Activated T-helper 9 cell treated with anti-CD3 and anti-CD28 coated beads, Interleukin-2, amount 50 U/mL, for 16 hours (primary cell): ENCODE results near the gene SIGLEC12.

Source experiments
- DNase-seq: peaks from one replicate; pipeline ENCODE4 v3.0.0-alpha.2; 2020; ENCODE audit warnings: low read depth

The SIGLEC12 gene

DNA sequence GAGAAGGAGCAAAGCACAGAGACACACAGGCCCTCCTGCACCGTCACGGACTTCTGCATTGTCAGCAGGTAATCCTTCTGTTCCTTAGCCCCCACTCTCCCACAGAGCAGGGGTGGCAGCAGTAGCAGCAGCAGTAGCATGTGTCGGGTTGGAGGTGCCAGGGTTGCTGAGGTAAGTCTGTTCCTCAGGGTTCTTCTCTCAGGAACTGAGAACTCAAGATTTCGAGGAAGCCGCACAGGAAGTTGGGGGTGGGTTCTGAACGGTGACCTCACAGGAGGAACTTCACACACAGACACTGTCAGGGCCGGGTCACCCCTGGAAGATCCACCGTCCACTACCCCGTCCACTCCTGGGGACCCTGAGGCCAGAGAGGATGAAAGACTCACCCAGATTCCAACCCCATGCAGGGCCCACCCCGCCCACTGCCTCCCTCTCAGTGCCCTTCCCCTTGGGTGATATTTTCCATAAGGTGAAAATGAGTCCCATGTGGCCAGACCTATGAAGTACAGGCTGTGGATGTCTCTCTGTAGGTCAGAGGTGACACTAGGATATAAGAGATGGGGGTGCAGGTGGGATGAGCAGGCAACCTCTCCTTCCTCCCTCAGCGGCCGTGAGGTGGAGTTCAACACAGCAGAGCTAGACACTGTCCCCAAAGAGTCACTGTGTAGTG lies at the start of gene SIGLEC12:
TSS of gene SIGLEC12 (minus strand) at position 207 of the 670 bp plus-strand sequence. CDS start at position 140, 67 bp downstream.
- DNase-seq: no peak

DNA sequence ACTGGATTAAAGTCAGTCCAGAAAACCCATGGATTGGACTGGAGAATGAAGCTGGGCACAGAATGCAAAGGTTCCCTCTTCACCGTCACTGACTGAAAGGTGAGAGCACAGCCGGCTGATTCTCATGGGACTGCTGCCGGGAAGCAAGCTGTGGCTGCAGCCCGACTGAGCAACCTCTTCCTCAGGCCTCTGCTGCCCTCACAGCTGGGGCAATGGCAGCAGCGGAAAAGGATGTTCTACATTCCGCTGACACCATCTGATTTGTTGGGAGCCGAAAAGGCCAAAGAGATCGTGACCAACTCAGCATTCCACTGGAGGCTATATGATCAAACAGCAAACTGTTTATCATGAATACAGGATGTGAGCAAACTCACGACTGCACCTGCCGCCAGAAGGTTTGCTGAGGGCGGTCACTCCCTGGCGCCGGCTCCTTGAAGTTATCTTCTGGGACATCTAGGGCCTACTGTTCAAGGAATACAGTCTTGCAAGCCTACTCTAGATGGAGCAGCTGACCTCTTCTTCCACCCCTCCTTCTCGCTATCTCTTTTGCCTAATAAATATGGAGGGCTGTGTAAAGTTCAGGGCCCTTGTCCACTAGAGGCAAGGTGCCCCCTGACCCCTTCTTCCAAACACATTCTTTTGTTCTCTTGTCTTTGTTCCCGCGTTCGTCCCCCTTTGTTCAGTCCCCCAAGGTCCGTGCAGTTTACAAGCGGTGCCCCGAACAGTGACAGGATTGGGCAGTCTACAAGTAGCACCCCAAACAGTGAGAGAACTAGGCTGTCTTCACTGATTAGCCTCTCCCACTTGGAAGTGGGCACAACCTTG lies 49.5 kb upstream of the SIGLEC12 start:
- no peak for DNase-seq

DNA sequence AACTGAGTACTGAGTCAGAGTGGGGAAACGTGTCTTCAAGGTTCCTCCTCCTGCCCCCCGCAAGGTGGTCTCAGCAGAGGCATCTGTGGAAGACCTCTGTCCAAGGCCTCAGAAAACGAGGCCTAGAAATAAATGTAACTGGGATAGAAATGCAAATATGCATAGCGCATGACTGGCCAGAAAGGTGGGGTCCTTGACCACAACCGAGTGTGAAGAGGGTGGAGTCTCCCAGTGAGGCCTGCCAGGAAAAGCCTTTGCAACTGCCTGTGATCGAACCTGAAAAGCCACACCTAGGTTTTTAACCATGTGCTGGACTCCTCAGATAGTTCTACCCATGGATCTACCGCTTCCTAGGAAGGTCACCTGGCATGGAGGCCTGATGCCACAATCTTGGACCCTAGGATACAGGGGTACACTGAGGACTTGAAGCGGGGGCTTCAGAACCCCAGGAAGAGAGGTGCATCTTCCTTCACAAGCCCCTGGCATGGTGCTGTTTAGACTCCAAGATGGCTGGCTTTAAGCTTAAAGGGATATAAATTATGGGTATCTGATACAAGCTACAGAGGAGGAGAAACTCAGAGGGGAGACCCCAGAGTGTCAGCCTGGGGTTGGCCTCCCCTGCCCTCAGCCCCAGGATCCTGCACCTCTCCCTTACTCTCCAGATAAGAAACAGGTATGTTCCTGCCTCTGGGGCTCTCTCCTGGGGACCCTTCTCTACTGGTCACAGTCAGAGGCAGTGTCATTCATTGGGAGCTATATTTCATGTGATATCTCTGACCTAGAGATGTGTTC lies 48.1 kb upstream of the SIGLEC12 start:
- no peak for DNase-seq

DNA sequence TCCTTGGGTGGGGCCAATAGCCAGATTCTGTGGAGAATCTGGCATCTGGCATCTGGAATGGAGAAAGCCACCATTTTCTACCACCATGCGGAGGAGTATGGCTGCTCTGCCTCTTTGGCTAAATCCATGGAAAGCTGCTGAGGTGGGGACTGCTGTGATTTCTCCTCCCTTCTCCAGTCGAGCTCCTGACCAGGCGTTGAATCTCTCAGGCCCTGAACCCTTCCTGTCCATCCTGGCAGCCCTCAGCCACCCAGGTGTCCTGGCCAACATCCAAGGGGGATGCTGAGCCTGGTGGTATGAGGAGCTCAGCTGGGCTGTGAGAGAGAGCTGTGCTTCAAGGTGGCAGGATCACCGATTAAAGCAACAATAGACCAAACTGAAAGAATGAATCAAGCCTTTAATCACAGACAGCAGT lies 47.3 kb upstream of the SIGLEC12 start:
- DNase-seq: no peak

DNA sequence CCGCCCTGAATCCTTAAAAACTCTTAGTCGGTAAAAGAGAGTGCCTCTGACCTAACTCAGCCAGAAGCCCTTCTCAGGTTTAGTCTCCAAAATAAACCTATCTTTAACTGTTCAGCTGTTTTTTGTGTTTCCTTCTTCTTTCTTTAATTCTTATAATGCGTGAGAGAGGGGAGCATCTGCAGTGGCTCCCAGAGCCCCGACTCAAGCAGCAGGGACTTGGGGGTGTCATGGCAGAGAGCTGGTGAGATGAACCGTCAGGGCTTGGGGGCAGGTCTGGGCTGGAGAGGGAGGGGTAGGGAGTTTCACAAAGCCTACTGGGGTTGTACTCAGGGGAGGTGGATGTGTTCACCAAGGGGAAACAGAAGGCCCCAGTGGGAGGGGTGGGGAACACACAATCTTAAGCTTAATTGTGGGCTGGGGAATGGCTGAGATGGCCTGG lies 46.6 kb upstream of the SIGLEC12 start:
- DNase-seq: no peak

DNA sequence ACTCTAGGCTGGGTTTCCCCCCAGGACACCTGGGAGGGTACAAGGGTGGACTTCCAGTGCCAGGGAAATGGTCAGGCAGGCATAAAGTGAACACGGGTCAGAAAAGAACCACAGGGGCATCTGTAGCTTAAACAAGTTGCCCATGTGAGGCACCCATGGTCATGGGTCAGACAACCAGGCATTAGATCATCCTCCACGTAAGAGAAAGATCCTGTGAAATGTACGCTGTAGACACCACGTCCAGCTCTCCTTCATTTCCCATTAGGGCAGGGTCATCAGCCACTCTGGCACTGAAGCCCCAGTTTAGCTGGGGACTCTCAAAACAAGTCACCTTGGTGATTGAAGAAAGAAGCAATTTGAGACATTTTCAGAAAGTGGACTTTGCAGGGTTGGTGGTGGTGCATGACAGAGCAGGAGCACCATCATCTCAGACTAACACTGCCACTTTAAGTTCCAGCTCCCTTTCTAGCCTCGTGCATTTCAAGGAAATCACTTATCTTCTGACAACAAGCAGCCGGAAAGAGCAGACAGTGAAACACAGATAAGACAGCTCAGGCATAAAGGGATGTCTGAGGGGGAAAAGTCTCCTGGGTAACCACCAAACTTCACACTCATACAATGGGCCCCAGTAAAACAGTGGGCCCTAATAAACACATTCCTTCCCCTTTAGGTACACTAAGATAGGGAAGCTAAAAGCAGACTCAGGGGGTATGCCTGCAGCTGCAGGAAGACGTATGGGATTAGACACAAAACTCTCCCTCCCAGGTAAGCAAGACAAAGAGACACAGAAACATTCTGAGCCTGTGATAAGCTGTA lies 46.0 kb upstream of the SIGLEC12 start:
- DNase-seq: no peak

DNA sequence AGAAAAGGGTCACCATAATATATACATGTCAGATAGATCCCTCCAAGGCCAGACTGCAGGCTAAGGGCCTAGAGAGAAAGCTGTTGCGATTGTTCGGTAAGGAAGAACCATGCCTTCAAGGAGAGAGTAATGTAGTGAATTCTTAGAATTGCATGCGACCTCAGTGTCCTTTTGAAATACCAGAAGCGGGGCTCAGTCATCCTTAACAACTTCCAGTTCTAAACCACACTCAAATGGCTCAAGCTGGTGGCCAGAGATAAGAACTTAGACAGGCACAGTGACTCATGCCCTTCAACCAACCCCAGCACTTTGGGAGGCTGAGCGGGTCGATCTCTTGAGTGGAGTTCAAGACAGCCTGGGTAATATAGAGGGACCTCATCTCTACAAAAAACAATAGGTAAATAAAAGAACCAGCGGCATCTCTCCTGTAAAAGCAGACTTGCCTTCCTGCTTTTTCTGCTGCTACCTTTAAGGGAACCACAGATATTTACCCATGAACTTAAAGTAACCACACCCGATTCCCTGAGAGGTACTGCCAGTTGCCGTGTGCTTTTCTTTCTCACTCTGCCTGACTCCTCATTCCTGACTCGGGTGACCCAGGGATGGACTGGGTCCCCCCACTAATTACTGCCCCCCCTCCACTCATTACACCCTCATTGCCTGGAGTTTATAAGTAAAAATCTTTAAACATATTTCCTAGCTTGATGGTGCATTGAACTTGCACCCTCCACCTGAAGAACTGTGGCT lies 45.2 kb upstream of the SIGLEC12 start:
- no peak for DNase-seq

DNA sequence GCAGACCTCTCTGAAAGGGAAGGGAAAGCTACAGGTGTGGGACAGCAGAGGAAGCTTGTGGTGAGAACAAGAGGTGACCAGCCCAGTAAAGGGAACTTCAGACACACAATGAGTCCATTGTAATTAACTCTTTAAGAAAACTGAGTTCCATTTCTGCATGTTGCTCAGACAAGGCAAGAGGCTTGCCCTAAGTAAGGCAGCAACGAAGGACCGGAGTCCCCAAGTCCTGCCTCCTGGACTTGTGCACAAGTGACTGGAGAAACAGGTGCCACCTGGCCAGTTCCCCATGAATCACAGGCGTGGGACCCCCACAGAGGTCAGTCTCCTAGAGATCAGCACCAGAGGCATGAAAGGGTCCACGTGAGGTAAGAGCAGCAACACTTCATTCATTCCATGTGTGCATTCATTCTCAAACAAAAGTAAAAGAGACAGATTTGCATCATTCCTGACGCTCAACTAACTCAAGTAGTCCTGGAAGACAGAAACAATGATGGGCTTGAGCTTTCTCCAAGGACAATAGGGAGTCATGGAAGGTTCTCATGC lies 44.6 kb upstream of the SIGLEC12 start:
- no peak for DNase-seq

DNA sequence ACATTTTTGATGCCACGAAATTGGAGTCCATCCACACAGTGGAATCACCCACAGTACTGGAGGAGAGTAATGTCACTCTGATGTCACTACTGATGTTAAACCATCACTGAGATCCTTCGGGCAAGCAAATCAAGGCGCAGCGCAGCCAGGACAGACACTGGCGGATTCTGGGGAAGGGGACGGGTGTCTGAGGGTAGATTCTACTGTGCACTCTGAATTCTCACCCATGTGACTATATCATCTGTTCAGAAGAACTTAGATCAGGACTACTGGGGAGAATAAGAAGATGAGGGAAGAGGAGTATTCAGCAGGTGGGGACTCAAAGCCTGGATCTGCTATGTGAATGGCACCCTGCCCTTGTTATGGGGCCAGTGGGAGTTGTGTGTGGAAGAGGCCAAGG lies 42.4 kb upstream of the SIGLEC12 start:
- DNase-seq: no peak

DNA sequence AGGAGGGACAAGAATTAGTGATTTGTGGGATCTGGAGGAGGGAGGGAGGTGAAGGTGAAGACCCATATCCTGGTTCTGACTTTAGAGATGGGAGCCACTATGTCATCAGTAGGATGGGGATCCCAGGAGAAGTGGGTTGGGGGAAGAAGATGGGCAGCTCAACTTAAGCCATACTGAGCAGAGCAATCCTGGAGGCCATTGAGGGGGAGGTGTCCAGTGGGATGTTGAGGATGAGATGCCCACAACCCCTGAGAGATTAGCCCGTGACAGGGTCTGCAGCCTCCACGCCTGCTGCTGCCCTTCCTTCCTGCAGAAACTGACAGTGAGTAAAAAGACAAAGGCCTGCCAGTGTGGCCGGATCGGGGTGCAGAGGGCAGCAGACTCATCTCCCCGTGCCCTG lies 41.1 kb upstream of the SIGLEC12 start:
- DNase-seq: no peak

DNA sequence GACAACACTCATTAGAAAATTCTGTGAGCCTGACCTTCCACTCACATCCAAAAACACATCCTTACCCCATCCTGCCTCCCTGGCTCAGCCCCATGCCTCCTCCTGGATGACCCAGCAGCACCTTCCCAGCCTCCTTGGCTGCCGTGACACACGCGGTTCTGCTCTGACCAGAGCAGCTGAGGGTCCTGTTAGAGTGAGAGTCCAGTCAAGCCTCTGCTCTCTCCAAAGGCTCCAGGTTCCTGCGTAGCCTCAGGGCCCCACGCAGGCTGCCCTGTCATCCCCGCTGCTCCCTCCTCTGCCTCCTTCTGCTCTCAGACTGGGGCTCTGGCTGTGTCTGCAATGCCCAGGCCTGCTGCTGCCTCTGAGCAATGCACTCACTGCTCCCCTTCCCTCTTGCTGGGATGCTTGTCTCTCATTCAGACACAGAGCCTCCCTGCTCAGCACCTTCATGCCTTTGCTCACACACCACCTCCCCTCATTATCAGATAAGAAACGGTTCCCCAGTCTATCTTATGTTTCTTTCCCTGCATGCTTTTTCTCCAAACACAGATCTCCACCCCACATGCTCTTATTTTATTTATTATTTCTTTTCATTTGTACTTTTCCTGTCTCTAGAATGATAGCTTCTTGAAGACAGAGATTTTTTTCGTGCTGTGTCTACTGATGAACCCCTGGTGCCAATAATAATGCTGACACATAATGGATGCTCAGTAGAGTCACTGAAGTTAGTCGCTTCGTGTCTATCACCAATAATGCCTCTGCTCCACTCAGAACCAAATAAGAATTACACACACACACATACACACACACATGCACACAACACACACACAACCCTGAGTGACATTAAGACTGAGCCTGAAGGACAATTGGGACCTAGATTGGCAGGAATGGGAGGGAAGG lies 40.1 kb upstream of the SIGLEC12 start:
- DNase-seq: no peak

DNA sequence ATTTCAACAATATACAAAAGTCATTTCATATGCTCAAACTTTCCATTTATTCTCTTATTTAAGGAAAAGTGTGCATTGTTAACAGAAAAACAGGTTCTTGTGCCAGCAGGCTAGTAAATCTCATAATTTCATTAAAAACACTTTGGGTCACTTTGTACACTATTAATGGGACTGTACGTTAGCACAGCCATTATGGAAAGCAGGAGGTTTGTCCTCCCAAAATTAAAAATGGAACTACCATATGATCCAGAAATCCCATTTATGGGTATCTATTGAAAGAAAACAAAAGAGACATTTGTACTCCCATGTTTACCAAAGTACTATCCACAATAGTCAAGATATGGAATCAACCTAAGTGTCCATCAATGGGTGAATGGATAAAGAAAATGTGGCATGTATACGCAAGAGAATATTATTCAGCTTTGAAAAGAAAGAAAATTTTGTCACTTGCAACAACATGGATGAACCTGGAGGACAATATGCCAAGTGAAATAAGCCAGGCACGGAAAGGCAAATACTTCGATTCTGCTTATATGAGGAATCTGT lies 38.3 kb upstream of the SIGLEC12 start:
- DNase-seq: no peak

DNA sequence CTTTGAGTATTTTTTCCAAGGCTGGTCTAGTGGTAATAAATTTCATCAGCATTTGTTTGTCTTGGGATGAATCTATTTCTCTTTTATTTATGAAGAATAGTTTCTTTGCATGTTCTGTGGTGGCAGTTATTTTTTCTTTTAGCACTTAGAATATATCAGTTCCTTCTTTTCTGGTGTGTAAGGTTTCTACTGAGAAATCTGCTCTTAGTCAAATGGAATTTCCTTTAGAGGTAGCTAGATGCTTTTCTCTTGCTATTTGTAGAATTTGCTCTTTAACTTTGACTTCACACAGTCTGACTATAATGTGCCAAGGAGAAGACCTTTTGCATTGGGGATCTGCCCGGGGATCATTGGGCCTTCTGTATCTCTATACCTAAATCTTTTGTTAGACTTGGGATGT lies 33.9 kb upstream of the SIGLEC12 start:
- no peak for DNase-seq

DNA sequence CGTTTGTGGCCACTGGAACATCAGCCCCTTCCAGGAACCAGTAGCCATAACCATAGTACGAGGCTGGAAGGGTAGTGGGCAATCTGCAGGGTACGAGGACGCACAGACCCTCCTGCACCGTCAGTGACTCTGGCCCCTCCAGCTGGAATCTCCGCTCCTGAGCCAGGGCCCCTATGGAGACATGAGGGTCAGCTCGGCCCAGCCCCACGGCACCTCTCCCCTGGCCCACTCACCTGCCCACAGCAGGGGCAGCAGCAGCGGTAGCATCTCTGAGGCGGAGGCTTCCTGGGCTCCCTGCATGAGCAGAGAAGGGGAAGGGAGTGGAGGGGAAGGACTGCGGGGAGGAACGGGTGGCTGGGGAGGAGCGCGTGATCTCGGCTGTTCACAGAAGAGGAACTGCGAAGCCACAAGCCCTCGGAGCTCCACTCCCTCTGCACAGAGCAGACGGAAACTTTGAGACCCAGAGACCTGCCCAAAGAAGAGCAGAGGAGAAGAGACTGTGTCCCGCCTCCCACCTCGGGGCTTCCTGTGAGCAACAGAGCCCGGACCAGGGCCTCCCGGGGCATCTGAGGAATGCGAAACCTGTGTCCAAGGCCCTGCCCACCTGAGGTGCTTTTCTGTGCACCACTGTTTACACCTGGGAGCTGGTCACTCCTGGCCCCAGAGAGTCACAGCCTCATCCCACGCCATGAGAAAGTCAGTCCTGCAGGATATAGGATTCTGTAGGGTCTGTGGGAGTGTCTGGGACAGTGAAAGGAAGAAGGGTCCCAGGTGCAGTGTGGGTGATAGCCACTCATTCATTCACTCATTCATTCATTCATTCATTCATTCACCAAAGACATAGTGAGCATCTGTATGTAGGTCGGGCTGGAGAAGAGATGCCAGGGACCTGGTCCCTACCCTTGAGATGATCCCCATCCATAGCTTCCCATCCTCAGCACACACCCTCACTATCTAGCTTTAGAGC lies 30.0 kb upstream of the SIGLEC12 start, which contains the start of gene SIGLEC6:
TSS of gene SIGLEC6 (minus strand) at position 322 of the 967 bp plus-strand sequence. CDS start at position 300, 22 bp downstream.
- DNase-seq: no peak

DNA sequence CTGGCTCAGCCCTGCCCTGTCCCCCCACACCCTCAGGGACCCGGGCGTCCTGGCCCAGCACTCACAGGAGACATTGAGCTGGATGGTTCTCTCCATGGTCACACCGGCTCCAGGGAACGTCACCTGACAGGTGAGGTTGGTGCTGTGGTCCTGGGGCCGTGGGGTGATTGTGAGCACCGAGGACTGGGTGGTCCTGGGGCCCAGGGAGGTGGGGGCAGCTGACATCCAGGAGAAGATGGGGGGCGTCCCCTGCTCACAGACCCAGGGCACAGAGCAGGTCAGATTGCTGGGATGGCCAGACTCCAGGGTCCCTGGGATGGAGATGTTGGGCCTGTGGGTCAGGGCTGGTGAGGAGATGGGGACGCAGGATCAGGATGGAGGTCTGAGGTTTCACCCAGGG lies 29.0 kb upstream of the SIGLEC12 start:
- DNase-seq: no peak

DNA sequence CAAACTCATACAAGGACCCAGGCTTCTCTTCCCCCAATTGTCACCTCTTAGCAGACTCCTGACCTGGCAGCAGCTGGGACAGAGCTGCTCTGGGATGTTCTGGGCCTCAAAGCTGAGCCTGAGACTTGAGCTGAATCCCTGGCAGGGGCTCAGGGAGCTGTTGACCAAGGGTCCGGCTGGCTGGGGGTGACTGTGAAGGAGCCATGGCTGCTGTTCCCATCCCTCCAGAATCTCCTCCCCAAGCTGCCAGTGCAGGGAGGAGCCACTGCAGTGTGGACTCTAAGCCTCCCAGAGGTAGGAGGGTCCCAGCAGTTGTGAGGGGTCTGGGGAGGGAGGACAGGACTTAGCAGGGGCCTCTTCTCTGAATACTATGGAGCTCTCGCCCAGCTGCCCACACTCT lies 27.7 kb upstream of the SIGLEC12 start:
- no peak for DNase-seq

DNA sequence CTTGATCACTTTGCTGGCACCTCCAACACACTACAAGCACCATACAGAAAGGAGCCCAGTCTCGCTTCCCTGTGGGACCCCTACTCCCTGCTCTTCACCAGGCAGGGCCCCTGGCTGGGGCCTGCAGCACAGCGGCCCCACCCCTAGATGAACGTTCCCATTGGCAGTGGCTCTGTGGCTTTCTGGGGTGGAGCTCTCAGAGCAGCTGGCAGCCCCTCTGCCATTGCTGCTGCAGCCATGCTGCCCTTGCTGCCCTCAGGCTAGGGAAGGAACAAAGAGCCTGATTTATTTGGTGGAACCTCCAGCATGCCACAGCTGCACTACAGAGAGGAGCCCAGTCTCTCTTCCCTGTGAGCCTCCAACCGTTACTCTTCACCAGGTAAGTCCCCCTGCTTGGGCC lies 24.1 kb upstream of the SIGLEC12 start:
- no peak for DNase-seq

DNA sequence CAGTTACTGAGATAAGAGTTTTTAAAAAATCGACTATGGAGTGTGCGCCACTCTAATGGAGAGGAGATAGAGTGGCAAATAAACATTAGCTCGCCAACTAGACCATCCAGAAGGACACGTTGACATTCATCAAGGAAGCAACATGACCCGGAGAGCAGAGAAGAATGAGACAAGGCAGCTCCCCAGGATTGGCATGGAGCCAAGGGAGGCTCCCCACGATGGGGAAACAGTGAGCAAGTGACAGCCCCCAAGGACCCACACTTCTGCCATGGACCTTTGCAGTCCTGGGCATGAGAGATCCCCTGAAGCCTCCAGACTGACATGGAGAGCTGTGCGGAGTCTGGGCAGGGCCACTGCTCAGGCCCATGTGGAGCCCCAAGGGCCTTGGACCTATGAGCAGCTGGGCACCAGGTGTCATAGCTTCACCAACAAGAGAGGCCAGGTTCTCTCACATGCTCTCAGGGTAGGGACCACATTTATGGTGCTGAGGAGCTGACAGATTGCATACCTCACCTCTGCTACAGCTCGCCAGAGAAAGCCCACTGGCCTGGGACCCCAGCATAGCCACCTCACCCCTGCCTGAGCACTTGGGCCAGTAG lies 23.2 kb upstream of the SIGLEC12 start:
- DNase-seq: no peak
